Neuronal stem cell (in vitro differentiated cells): ENCODE measurements around the gene RNF222.

Experiments used
- DNase-seq: peaks from one replicate; pipeline ENCODE4 v3.0.0-alpha.2; 2013; ENCODE audit warnings: low spot score
- H2AFZ ChIP-seq: one replicate; pipeline ENCODE4 v1.6.1; 2013; ENCODE audit warnings: mild to moderate bottlenecking, low read length, inconsistent platforms
- H2AK5ac ChIP-seq: 2 replicates; pipeline ENCODE4 v1.6.1; 2013; ENCODE audit warnings: low read depth, mild to moderate bottlenecking, inconsistent platforms, low read length, moderate library complexity, mixed read lengths
- H2BK120ac ChIP-seq: 2 replicates; pipeline ENCODE4 v1.6.1; 2013; ENCODE audit warnings: low read depth, mild to moderate bottlenecking, inconsistent platforms, low read length, moderate library complexity, mixed read lengths
- H2BK12ac ChIP-seq: one replicate; pipeline ENCODE4 v1.6.1; 2013; ENCODE audit warnings: low read length, inconsistent platforms
- H2BK15ac ChIP-seq: 2 replicates; pipeline ENCODE4 v1.6.1; 2013; ENCODE audit warnings: mild to moderate bottlenecking, low read length, inconsistent platforms, mixed read lengths
- H2BK5ac ChIP-seq: one replicate; pipeline ENCODE4 v1.6.1; 2013; ENCODE audit warnings: inconsistent platforms, mild to moderate bottlenecking, low read length, moderate library complexity
- H3K14ac ChIP-seq: one replicate; pipeline ENCODE4 v1.6.1; 2013; ENCODE audit warnings: low read length, inconsistent platforms
- H3K18ac ChIP-seq: 2 replicates; pipeline ENCODE4 v1.6.1; 2013; ENCODE audit warnings: low read length, inconsistent platforms
- H3K23ac ChIP-seq: 2 replicates; pipeline ENCODE4 v1.6.1; 2013; ENCODE audit warnings: low read depth, mild to moderate bottlenecking, mixed read lengths, low read length, inconsistent platforms; ENCODE audit not compliant: poor library complexity
- H3K27ac ChIP-seq: replicated peaks from 3 replicates; pipeline ENCODE4 v1.5.1; 2013; ENCODE audit warnings: low read length, inconsistent platforms
- H3K27me3 ChIP-seq, 3 experiments: 2 replicates each; pipeline ENCODE4 v1.6.1; 2013; ENCODE audit warnings: low read length in 3 of 3, mild to moderate bottlenecking in 2 of 3, inconsistent platforms in 1 of 3, low read depth in 1 of 3, mixed read lengths in 1 of 3, moderate library complexity in 1 of 3; ENCODE audit not compliant: control insufficient read depth in 3 of 3, insufficient read depth in 3 of 3
- H3K36me3 ChIP-seq, 2 donors: replicated peaks in 1 of 2; 2 replicates each; pipeline ENCODE4 v1.6.1; 2013; ENCODE audit warnings: low read length in 2 of 2; ENCODE audit not compliant: control insufficient read depth in 2 of 2, insufficient read depth in 2 of 2
- H3K4ac ChIP-seq: 2 replicates; pipeline ENCODE4 v1.6.1; 2013; ENCODE audit warnings: inconsistent platforms, mild to moderate bottlenecking, low read length, moderate library complexity
- H3K4me1 ChIP-seq, 2 donors: 1 replicate in 1 of 2; 2 replicates in 1 of 2; pipeline ENCODE4 v1.6.1; 2013; ENCODE audit warnings: low read length in 2 of 2, low read depth in 1 of 2; ENCODE audit not compliant: control insufficient read depth in 2 of 2, insufficient read depth in 1 of 2
- H3K4me2 ChIP-seq: one replicate; pipeline ENCODE4 v1.6.1; 2013; ENCODE audit warnings: mild to moderate bottlenecking, low read length, inconsistent platforms; ENCODE audit not compliant: insufficient read depth, poor library complexity, severe bottlenecking
- H3K4me3 ChIP-seq, 2 donors: 2 replicates each; pipeline ENCODE4 v1.5.1; 2013; ENCODE audit warnings: low read length in 2 of 2, mild to moderate bottlenecking in 2 of 2, inconsistent platforms in 1 of 2, moderate library complexity in 1 of 2
- H3K79me1 ChIP-seq: one replicate; pipeline ENCODE4 v1.6.1; 2013; ENCODE audit warnings: low read depth, mild to moderate bottlenecking, inconsistent platforms, low read length, moderate library complexity
- H3K9ac ChIP-seq: one replicate; pipeline ENCODE4 v1.6.1; 2013; ENCODE audit warnings: mild to moderate bottlenecking, low read depth, low read length, inconsistent platforms; ENCODE audit not compliant: poor library complexity
- H3K9me3 ChIP-seq, 2 donors: replicated peaks in 1 of 2; 2 replicates each; pipeline versions ENCODE3 to v1.6.1; 2013; ENCODE audit warnings: low read length in 2 of 2, mild to moderate bottlenecking in 2 of 2, inconsistent platforms in 1 of 2, low read depth in 1 of 2, mixed read lengths in 1 of 2, moderate library complexity in 1 of 2; ENCODE audit not compliant: control insufficient read depth in 2 of 2, insufficient read depth in 1 of 2
- H4K8ac ChIP-seq: one replicate; pipeline ENCODE4 v1.6.1; 2013; ENCODE audit warnings: low read depth, mild to moderate bottlenecking, inconsistent platforms, low read length, moderate library complexity
- H4K91ac ChIP-seq: one replicate; pipeline ENCODE4 v1.6.1; 2013; ENCODE audit warnings: low read length, low read depth, mild to moderate bottlenecking, inconsistent platforms; ENCODE audit not compliant: poor library complexity
- WGBS, 2 donors: extraction: QIAGEN DNeasy Blood & Tissue Kit; methylation state at CpG; one replicate each; pipeline ENCODE4 v1.1.7; 2013; ENCODE audit warnings: missing lambda C conversion rate in 2 of 2, mixed read lengths in 1 of 2; ENCODE audit not compliant: insufficient read length in 2 of 2, insufficient replicate concordance in 1 of 2; ENCODE audit errors: extremely low coverage in 2 of 2; 5-methylcytosine and 5-hydroxymethylcytosine counted together

The RNF222 gene

DNA sequence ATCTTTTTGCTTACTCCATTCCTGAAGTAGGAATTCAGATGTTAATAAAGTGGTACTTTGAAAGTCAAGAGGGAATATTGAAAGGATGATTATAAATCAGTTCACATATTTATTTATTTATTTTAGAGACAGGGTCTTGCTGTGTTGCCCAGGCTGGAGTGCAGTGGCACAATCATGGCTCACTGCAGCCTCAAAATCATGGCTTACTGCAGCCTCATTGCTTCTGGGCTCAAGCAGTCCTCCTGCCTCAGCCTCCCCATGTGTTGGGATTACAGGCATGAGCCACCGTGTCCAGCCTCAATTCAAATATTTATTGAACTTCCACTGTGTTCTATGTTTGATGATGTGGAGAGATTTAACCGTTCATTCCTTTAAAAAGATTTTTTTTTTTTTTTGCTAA, 44.7 kb upstream of the RNF222 start:
- Histone ChIP-seq H3K14ac (no peak overlapping the region), H4K91ac (no peak overlapping the region), H3K27me3 (no peaks in the 10 kb centered on the region), H3K9ac (no peak overlapping the region), H2BK15ac (no peak overlapping the region), H2BK120ac (no peak overlapping the region), H2BK5ac (no peak overlapping the region), H2AK5ac (no peak overlapping the region), H3K9me3 (no peaks in the 10 kb centered on the region), H3K79me1 (peaks cover 4% of the 10 kb centered on the region), H2BK12ac (no peak overlapping the region), H3K27ac (no peak overlapping the region), H3K4ac (no peak overlapping the region), H3K36me3 (peaks cover 8 to 41% of the 10 kb centered on the region in 2 donors), H3K18ac (no peak overlapping the region), H3K23ac (no peak overlapping the region), H2AFZ (no peak overlapping the region), H3K4me2 (no peak overlapping the region), H3K4me3 (no peak overlapping the region), H4K8ac (no peak overlapping the region), H3K4me1 (peaks cover 4 to 25% of the 10 kb centered on the region in 2 donors)
- no peak for DNase-seq
- WGBS, 2 donors, result no CpG with 5 or more reads among the region's 2 CpGs

GRCh38 chr17:8441690-8442089, 44.1 kb upstream of the RNF222 start:
- H3K18ac ChIP-seq, result no peak overlapping the region
- peaks cover 5 to 25% of the 10 kb centered on the region in 2 donors for H3K4me1 ChIP-seq
- H3K4ac ChIP-seq, result no peak overlapping the region
- H3K9ac ChIP-seq, result no peak overlapping the region
- no peak overlapping the region for H4K8ac ChIP-seq
- no peaks in the 10 kb centered on the region for H3K27me3 ChIP-seq
- no peak overlapping the region for H2BK12ac ChIP-seq
- H2AFZ ChIP-seq, result no peak overlapping the region
- no peak overlapping the region for H3K23ac ChIP-seq
- H3K27ac ChIP-seq, result no peak overlapping the region
- H3K36me3 ChIP-seq, result peaks cover 7 to 36% of the 10 kb centered on the region in 2 donors
- no peak overlapping the region for H2BK15ac ChIP-seq
- no CpG with 5 or more reads among the region's 2 CpGs for WGBS, 2 donors
- H2BK120ac ChIP-seq, result no peak overlapping the region
- H4K91ac ChIP-seq, result no peak overlapping the region
- no peak overlapping the region for H3K14ac ChIP-seq
- H3K9me3 ChIP-seq, result no peaks in the 10 kb centered on the region
- no peak for DNase-seq
- no peak overlapping the region for H3K4me2 ChIP-seq
- H3K4me3 ChIP-seq, result no peak overlapping the region
- H2AK5ac ChIP-seq, result no peak overlapping the region
- H2BK5ac ChIP-seq, result no peak overlapping the region
- H3K79me1 ChIP-seq, result peaks cover 5% of the 10 kb centered on the region

DNA sequence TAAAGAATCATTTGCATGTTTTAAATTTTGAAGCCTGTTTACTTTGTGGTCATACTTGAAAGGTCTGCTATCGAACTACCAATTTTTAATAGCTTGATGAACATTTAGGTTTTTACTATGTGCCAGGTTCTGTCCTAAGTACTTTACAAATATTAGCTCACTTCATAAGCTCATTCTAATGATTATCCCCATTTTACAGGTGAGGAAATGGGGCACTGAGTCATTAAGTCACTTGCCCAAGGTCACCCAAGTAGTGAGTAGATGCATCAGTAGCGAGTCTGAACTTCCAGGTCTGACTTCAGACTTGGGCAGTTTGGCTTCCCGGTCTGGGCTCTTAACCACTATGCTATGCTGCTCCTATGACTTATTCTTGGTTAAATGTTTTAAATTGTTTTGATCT, 42.1 kb upstream of the RNF222 start:
- no peak overlapping the region for H2BK120ac ChIP-seq
- H2AK5ac ChIP-seq, result no peak overlapping the region
- H3K9ac ChIP-seq, result no peak overlapping the region
- H3K4ac ChIP-seq, result no peak overlapping the region
- no peak overlapping the region for H2BK5ac ChIP-seq
- H3K14ac ChIP-seq, result no peak overlapping the region
- no peak overlapping the region for H4K8ac ChIP-seq
- H3K4me1 ChIP-seq, result peaks cover 5 to 22% of the 10 kb centered on the region in 2 donors
- no peak overlapping the region for H2AFZ ChIP-seq
- no peak overlapping the region for H3K4me2 ChIP-seq
- peaks cover 8% of the 10 kb centered on the region for H3K79me1 ChIP-seq
- H3K4me3 ChIP-seq, result no peak overlapping the region
- no peak for DNase-seq
- no peak overlapping the region for H2BK12ac ChIP-seq
- no peaks in the 10 kb centered on the region for H3K27me3 ChIP-seq
- no peak overlapping the region for H3K27ac ChIP-seq
- WGBS, 2 donors, result no CpG with 5 or more reads among the region's 3 CpGs
- no peaks in the 10 kb centered on the region for H3K9me3 ChIP-seq
- H4K91ac ChIP-seq, result no peak overlapping the region
- H2BK15ac ChIP-seq, result no peak overlapping the region
- H3K36me3 ChIP-seq, result peaks cover 5 to 16% of the 10 kb centered on the region in 2 donors
- H3K18ac ChIP-seq, result no peak overlapping the region
- H3K23ac ChIP-seq, result no peak overlapping the region

- no peak overlapping the region for H4K91ac ChIP-seq
- peaks cover 4 to 17% of the 10 kb centered on the region in 2 donors for H3K4me1 ChIP-seq
- WGBS, 2 donors, result no CpG with 5 or more reads among the region's 5 CpGs
- no peak overlapping the region for H3K4me3 ChIP-seq
- peaks cover 8% of the 10 kb centered on the region for H3K79me1 ChIP-seq
- no peak overlapping the region for H3K4ac ChIP-seq
- H3K4me2 ChIP-seq, result no peak overlapping the region
- H2BK5ac ChIP-seq, result no peak overlapping the region
- H3K9ac ChIP-seq, result no peak overlapping the region
- no peak overlapping the region for H3K14ac ChIP-seq
- no peak overlapping the region for H2AK5ac ChIP-seq
- no peak overlapping the region for H3K23ac ChIP-seq
- no peak overlapping the region for H2BK12ac ChIP-seq
- no peak overlapping the region for H3K27ac ChIP-seq
- no peaks in the 10 kb centered on the region for H3K9me3 ChIP-seq
- no peak overlapping the region for H2AFZ ChIP-seq
- no peak for DNase-seq
- H2BK120ac ChIP-seq, result no peak overlapping the region
- no peak overlapping the region for H3K18ac ChIP-seq
- no peak overlapping the region for H2BK15ac ChIP-seq
- no peak overlapping the region for H4K8ac ChIP-seq
- H3K27me3 ChIP-seq, result no peaks in the 10 kb centered on the region
- H3K36me3 ChIP-seq, result peaks cover 3 to 11% of the 10 kb centered on the region in 2 donors
Observed at GRCh38 chr17:8438441-8438840, 40.8 kb upstream of the RNF222 start.
